Liver (tissue), 9 donors: ENCODE data around the gene TIPRL. TPM values are rescaled to one million over a fixed set of nuclear protein-coding genes. Genes with fewer than 3 reads are reported as not detected.

Source experiments
- DNase-seq: peaks from one replicate; pipeline ENCODE4 v3.0.0-alpha.2; 2017; ENCODE audit warnings: low spot score
- H3K27ac ChIP-seq, 2 donors: one replicate each; pipeline ENCODE4 v1.7.0; 2013; ENCODE audit warnings: inconsistent platforms in 2 of 2, low read length in 2 of 2, control low read depth in 1 of 2, low read depth in 1 of 2, mild to moderate bottlenecking in 1 of 2
- H3K27me3 ChIP-seq, 4 donors: one replicate each; pipeline versions ENCODE4 v1.6.1 to v1.7.0; 2013; ENCODE audit warnings: low read length in 3 of 4, inconsistent platforms in 1 of 4, mild to moderate bottlenecking in 1 of 4, moderate library complexity in 1 of 4; ENCODE audit not compliant: control insufficient read depth in 4 of 4, insufficient read depth in 4 of 4
- H3K36me3 ChIP-seq, 4 donors: one replicate each; pipeline versions ENCODE4 v1.6.1 to v1.7.0; 2013; ENCODE audit warnings: low read length in 3 of 4, mild to moderate bottlenecking in 3 of 4, low read depth in 1 of 4, moderate library complexity in 1 of 4; ENCODE audit not compliant: control insufficient read depth in 4 of 4, insufficient read depth in 3 of 4
- H3K4me1 ChIP-seq, 4 donors: one replicate each; pipeline versions ENCODE4 v1.6.1 to v1.7.0; 2013; ENCODE audit warnings: low read length in 3 of 4, mild to moderate bottlenecking in 3 of 4, moderate library complexity in 1 of 4; ENCODE audit not compliant: control insufficient read depth in 4 of 4, insufficient read depth in 4 of 4
- H3K4me3 ChIP-seq, 3 donors: one replicate each; pipeline versions ENCODE4 v1.6.1 to v1.7.0; 2013; ENCODE audit warnings: low read length in 3 of 3, control low read depth in 1 of 3, low read depth in 1 of 3, mild to moderate bottlenecking in 1 of 3
- H3K9ac ChIP-seq, 2 donors: one replicate each; pipeline ENCODE4 v1.7.0; 2013; ENCODE audit warnings: low read length in 2 of 2, mild to moderate bottlenecking in 2 of 2, moderate library complexity in 2 of 2, control low read depth in 1 of 2, low read depth in 1 of 2
- H3K9me3 ChIP-seq, 4 donors: one replicate each; pipeline versions ENCODE4 v1.6.1 to v1.7.0; 2013; ENCODE audit warnings: low read length in 3 of 4; ENCODE audit not compliant: control insufficient read depth in 4 of 4
- EGR1 ChIP-seq, 2 donors: IDR thresholded peaks; 2 replicates each; pipeline ENCODE4 v1.6.1; 2016 to 2018; ENCODE audit warnings: antibody characterized with exemption in 2 of 2, low read depth in 2 of 2
- FOXA1 ChIP-seq: IDR thresholded peaks from 2 replicates; pipeline ENCODE4 v1.6.1; 2016; ENCODE audit warnings: antibody characterized with exemption
- FOXA2 ChIP-seq: IDR thresholded peaks from 2 replicates; pipeline ENCODE4 v1.6.1; 2016; ENCODE audit warnings: antibody characterized with exemption
- GABPA ChIP-seq, 2 donors: IDR thresholded peaks in 1 of 2; conservative IDR thresholded peaks in 1 of 2; 2 replicates each; pipeline ENCODE4 v1.6.1; 2016; ENCODE audit warnings: antibody characterized with exemption in 2 of 2, mild to moderate bottlenecking in 1 of 2, moderate library complexity in 1 of 2
- HNF4A ChIP-seq, 2 donors: conservative IDR thresholded peaks; 2 replicates each; pipeline ENCODE4 v1.6.1; 2016; ENCODE audit warnings: antibody characterized with exemption in 2 of 2, mild to moderate bottlenecking in 2 of 2
- HNF4G ChIP-seq: IDR thresholded peaks from 2 replicates; pipeline ENCODE4 v1.6.1; 2016; ENCODE audit warnings: antibody characterized with exemption
- JUND ChIP-seq, 2 donors: IDR thresholded peaks; 2 replicates each; pipeline ENCODE4 v1.6.1; 2016; ENCODE audit warnings: antibody characterized with exemption in 2 of 2
- NR2F2 ChIP-seq: IDR thresholded peaks from 2 replicates; pipeline ENCODE4 v1.6.1; 2016; ENCODE audit warnings: antibody characterized with exemption
- RAD21 ChIP-seq, 2 donors: IDR thresholded peaks; 2 replicates each; pipeline ENCODE4 v1.6.1; 2016; ENCODE audit warnings: antibody characterized with exemption in 2 of 2, mild to moderate bottlenecking in 2 of 2
- RXRA ChIP-seq, 2 donors: IDR thresholded peaks; 2 replicates each; pipeline ENCODE4 v1.6.1; 2017 to 2018; ENCODE audit warnings: antibody characterized with exemption in 2 of 2, mild to moderate bottlenecking in 1 of 2
- SP1 ChIP-seq: IDR thresholded peaks from 2 replicates; pipeline ENCODE4 v1.6.1; 2018; ENCODE audit warnings: antibody characterized with exemption, mild to moderate bottlenecking
- TAF1 ChIP-seq: conservative IDR thresholded peaks from 2 replicates; pipeline ENCODE4 v1.6.1; 2016; ENCODE audit warnings: antibody characterized with exemption, mild to moderate bottlenecking
- YY1 ChIP-seq: IDR thresholded peaks from 2 replicates; pipeline ENCODE4 v1.6.1; 2016; ENCODE audit warnings: antibody characterized with exemption, mild to moderate bottlenecking
- WGBS: extraction: QIAGEN DNeasy Blood & Tissue Kit; methylation state at CpG from one replicate; pipeline ENCODE4 v1.1.7; 2013; 5-methylcytosine and 5-hydroxymethylcytosine counted together
- polyA plus RNA-seq, 2 donors: library from polyadenylated mRNA; stranded (reverse) in 1 of 2; unstranded in 1 of 2; fragments of 200-250 nt in 1 of 2; fragments of >200 nt in 1 of 2; fragmentation: Nextera tagmentation in 1 of 2; extraction: Ambion mirVana in 1 of 2; gene quantifications; one replicate each; pipeline versions ENCODE4 v1.2.1 to v1.2.3, GENCODE V29; 2013 to 2015
- total RNA-seq, 2 donors: library from RNA; depleted of rRNA; stranded (reverse); fragments of >200 nt; gene quantifications; one replicate each; pipeline ENCODE4 v1.2.3, GENCODE V29; 2014
- TF ChIP-seq, protein P1 (sequence below): IDR thresholded peaks from 2 replicates; pipeline ENCODE4 v1.6.1; 2016; ENCODE audit warnings: antibody characterized with exemption
- TF ChIP-seq, protein P2 (sequence below): IDR thresholded peaks from 2 replicates; pipeline ENCODE4 v1.6.1; 2016; ENCODE audit warnings: antibody characterized with exemption, mild to moderate bottlenecking
- TF ChIP-seq, protein P3 (sequence below): IDR thresholded peaks from 2 replicates; pipeline ENCODE4 v1.6.1; 2016; ENCODE audit warnings: antibody characterized with exemption
- TF ChIP-seq, protein P4 (sequence below): fragments of 150-350 bp; IDR thresholded peaks from 2 replicates; pipeline ENCODE4 v1.5.1; 2017; ENCODE audit warnings: improper control_type of control experiment, low read depth, low read length; ENCODE audit not compliant: missing input control
- TF ChIP-seq, protein P5 (sequence below): IDR thresholded peaks from 2 replicates; pipeline ENCODE4 v1.6.1; 2016; ENCODE audit warnings: antibody characterized with exemption
- donor health status: healthy.
- donor health status: healthy.
- donor health status: healthy.
- donor health status: healthy.
- donor health status: healthy.

The TIPRL gene
- total and polyA plus RNA-seq, 4 donors = 11.2 to 20.0 (median 13.0) TPM

DNA sequence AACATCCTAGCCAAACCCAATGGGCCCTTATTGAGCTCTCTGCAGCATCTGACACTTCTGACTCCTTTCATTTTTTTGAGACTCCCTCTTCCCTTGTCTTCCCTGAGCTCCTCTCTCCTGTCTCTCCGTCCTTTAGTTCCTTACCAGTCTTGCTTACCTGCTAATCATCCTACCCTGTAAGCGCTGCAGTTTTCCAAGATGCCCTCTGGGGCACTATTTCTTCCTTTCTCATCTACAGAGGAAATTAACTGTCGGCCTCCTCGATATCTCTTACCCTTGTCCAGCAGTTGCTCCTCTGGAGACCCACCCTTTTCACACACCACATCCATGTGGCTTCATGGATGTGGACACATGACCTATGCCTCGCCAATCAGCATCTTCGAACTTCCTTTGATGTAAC, 48.8 kb upstream of the TIPRL start:
- H3K9ac ChIP-seq = no peak overlapping the region
- H3K4me3 ChIP-seq = no peak overlapping the region
- no peaks in the 10 kb centered on the region for H3K9me3 ChIP-seq
- H3K27me3 ChIP-seq = peaks cover 0 to 6% (median 0%) of the 10 kb centered on the region in 4 donors
- no peak overlapping the region for H3K27ac ChIP-seq
- TF ChIP-seq FOXA1 (no peak), GABPA (IDR thresholded peaks at IDR 0.05 in 1 of 2, conservative IDR thresholded peaks at IDR 0.05 in 1 of 2) (no peak), HNF4A (conservative IDR thresholded peaks at IDR 0.05) (no peak), JUND (IDR thresholded peaks at IDR 0.05) (no peak), NR2F2 (no peak), YY1 (no peak), EGR1 (IDR thresholded peaks at IDR 0.05; ENCODE audit: low read depth in 2 of 2) (no peak), HNF4G (no peak), SP1 (no peak), RXRA (IDR thresholded peaks at IDR 0.05) (no peak), RAD21 (IDR thresholded peaks at IDR 0.05) (no peak), TAF1 (no peak), FOXA2 (no peak)
- TF ChIP-seq, protein P1, sequence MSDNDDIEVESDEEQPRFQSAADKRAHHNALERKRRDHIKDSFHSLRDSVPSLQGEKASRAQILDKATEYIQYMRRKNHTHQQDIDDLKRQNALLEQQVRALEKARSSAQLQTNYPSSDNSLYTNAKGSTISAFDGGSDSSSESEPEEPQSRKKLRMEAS = no peak
- TF ChIP-seq, protein P2, sequence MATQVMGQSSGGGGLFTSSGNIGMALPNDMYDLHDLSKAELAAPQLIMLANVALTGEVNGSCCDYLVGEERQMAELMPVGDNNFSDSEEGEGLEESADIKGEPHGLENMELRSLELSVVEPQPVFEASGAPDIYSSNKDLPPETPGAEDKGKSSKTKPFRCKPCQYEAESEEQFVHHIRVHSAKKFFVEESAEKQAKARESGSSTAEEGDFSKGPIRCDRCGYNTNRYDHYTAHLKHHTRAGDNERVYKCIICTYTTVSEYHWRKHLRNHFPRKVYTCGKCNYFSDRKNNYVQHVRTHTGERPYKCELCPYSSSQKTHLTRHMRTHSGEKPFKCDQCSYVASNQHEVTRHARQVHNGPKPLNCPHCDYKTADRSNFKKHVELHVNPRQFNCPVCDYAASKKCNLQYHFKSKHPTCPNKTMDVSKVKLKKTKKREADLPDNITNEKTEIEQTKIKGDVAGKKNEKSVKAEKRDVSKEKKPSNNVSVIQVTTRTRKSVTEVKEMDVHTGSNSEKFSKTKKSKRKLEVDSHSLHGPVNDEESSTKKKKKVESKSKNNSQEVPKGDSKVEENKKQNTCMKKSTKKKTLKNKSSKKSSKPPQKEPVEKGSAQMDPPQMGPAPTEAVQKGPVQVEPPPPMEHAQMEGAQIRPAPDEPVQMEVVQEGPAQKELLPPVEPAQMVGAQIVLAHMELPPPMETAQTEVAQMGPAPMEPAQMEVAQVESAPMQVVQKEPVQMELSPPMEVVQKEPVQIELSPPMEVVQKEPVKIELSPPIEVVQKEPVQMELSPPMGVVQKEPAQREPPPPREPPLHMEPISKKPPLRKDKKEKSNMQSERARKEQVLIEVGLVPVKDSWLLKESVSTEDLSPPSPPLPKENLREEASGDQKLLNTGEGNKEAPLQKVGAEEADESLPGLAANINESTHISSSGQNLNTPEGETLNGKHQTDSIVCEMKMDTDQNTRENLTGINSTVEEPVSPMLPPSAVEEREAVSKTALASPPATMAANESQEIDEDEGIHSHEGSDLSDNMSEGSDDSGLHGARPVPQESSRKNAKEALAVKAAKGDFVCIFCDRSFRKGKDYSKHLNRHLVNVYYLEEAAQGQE = no peak
- TF ChIP-seq, protein P3, sequence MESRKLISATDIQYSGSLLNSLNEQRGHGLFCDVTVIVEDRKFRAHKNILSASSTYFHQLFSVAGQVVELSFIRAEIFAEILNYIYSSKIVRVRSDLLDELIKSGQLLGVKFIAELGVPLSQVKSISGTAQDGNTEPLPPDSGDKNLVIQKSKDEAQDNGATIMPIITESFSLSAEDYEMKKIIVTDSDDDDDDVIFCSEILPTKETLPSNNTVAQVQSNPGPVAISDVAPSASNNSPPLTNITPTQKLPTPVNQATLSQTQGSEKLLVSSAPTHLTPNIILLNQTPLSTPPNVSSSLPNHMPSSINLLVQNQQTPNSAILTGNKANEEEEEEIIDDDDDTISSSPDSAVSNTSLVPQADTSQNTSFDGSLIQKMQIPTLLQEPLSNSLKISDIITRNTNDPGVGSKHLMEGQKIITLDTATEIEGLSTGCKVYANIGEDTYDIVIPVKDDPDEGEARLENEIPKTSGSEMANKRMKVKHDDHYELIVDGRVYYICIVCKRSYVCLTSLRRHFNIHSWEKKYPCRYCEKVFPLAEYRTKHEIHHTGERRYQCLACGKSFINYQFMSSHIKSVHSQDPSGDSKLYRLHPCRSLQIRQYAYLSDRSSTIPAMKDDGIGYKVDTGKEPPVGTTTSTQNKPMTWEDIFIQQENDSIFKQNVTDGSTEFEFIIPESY = no peak
- TF ChIP-seq, protein P4, sequence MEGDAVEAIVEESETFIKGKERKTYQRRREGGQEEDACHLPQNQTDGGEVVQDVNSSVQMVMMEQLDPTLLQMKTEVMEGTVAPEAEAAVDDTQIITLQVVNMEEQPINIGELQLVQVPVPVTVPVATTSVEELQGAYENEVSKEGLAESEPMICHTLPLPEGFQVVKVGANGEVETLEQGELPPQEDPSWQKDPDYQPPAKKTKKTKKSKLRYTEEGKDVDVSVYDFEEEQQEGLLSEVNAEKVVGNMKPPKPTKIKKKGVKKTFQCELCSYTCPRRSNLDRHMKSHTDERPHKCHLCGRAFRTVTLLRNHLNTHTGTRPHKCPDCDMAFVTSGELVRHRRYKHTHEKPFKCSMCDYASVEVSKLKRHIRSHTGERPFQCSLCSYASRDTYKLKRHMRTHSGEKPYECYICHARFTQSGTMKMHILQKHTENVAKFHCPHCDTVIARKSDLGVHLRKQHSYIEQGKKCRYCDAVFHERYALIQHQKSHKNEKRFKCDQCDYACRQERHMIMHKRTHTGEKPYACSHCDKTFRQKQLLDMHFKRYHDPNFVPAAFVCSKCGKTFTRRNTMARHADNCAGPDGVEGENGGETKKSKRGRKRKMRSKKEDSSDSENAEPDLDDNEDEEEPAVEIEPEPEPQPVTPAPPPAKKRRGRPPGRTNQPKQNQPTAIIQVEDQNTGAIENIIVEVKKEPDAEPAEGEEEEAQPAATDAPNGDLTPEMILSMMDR = no peak
- TF ChIP-seq, protein P5, sequence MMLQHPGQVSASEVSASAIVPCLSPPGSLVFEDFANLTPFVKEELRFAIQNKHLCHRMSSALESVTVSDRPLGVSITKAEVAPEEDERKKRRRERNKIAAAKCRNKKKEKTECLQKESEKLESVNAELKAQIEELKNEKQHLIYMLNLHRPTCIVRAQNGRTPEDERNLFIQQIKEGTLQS = no peak
- H3K4me1 ChIP-seq = no peaks in the 10 kb centered on the region
- no peaks in the 10 kb centered on the region for H3K36me3 ChIP-seq
- no peak for DNase-seq
- WGBS = 86% methylated on average over 6 of the region's 6 CpGs
